G401.6 (cell line): ENCODE data around the gene POLD4.

Experiments
- FAIRE-seq: peaks from 2 replicates; lab custom pipeline; 2012; peaks lifted over from hg19 to GRCh38; lab: Jason Lieb, UNC

Gene POLD4

GRCh38 chr11:67387518-67387917 lies 34.2 kb upstream of the POLD4 start:
- no peak for FAIRE-seq

DNA sequence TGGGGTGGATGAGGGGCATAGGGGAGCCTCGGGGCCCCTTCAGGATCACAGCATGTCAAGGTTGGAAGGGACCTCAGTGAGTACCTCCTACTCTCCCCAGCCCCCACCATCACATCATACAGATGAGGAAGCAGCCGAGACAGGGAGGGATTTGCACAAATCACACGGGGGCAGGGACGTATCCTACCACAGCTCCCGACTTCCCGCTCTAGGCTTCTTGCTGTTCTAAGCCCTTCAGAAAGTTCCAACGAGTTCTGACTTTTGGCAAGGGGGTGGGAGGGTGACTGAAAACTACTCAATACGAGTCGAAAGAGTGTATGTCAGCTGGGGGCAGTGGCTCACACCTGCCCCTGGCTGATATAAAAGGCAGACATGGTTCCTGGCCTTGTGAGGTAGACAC lies 33.7 kb upstream of the POLD4 start:
- no peak for FAIRE-seq

- no peak for FAIRE-seq
Measured at GRCh38 chr11:67384851-67385366, 31.6 kb upstream of the POLD4 start.

DNA sequence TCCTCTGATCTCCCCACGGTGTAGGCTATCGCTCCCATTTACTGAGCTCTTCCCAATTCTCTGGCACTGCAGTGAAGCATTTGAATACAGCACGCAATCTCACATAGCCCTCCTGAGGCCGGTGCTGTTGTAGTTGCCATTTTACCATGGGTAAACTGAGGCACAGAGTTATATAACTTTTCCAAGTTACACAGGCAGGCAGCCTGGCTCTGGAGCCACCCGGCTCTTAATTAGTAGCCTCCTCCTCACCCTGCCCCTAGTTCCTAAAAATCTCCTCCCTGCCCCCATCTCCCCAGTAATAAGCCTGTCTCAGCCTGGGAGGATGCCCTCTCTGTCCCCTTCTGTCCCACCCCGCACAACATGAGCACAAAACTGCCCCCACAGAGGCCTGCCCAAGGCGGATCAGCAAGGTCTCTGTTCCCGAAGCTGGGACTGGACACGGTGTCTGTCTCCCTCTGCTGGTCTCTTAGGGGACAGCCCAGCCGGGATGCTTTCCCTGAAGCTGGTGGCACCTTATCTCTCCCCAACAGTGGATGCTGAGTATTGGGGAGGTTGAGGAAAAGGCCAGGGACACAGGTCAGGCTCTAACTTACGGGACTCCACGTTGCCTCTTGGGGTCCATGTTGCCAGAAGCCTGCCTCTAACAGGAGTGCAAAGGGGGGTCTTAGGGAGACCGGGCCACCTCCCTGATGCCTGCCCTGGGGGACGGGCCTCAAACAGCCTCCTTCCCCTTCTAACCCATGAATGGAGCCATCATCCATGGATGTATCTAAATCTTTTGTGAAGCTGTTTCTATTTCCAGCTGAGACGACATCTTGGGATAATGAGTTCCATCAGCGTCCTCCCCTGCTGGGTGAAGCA lies 29.2 kb upstream of the POLD4 start:
- no peak for FAIRE-seq

DNA sequence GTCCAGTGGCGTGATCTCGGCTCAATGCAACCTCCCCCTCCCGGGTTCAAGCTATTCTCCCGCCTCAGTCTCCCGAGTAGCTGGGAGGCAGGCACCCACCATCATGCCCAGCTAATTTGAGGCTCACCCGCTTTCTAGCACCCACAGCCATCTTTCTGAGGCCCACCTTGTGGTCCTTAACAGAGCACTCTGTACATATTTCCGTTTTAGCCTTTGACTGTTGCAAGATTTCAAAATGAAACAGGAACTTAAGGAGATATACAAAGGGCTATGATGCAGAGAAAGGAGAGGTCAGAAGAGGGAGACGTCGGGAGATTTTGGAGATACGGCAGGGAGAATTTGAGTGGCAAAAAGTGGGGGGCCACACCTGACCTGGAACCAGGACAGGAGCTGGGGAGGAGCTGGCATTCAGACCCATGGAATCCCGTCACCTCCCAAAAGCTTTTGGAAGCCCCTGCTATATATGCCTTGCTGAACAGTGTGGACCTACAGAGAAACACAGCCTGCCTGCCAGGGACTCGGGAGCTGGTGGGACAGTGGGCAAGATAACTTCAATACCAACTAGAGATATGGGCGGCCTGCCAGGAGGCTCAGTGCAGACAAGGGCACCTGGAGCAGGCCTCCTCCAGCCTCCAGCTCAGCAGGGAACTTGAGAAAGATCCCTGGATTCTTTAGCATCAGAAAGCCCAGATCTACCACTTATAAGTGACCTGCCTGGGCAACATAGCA lies 28.1 kb upstream of the POLD4 start:
- FAIRE-seq = no peak

DNA sequence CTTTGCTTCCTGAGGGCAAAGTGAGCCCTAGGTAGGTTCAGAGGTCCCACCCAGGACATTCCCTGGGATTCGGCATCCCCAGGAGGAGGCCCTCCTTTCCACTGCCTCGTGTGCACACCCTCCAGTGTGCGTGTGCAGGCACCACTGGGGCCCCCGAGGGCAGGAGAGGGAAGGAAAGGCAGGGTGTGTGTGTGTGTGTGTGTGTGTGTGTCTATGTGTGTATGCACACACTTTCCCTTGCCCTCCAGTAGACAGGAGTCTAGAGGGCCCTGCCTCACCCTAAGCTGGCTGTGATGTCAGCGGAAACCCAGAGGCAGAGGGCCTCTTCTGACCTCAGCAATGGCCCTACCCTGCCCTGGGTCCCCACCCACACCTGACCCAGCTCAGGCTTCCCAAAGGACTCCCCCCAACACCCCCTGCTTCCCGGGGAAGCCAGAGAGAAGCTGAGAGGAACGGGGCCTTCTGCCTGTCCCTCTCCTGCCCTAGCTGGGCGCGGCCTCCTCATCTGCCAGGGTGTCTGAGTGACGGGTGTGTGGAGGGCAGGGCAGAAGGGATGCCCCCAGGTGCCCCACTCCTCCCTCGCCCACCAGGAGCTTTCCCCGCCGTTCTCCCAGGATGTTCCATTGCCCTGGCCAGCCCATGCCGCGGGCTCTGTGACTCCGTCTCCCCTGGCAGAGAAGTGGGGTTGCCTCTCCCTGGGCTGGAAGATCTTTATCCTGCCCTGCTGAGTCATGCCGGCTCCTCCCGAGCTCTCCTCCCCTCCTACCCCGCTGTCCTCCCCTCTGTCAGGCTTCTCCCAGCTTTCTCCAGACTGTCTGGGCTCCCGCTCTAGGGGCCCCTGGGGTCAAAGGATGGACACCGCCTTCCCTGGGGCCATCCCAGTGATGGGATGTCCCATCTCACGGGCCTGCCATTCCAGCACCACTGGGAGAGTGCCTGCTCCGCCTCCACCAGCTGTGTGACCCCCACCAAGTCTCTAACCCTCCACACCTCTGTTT lies 26.0 kb upstream of the POLD4 start:
- FAIRE-seq = no peak

DNA sequence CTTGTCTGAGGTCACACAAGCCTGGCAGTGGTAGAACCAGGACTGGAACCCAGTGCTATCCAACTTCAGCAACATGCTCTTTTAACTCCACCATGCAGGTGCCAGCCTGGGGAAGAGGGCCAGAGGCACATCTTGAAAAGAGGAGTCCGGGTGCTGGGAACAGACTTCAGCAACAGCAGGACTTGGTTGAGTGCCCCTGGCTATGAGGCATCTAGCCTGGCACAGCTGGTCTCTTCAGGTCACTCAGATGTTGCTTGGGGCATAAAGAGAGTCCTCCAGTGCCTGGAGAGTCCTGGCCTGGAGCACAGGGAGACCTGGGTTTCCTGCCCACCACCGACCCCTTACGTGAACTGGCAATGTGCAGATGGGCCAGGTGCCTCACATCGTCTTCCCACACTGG lies 25.2 kb upstream of the POLD4 start:
- no peak for FAIRE-seq

DNA sequence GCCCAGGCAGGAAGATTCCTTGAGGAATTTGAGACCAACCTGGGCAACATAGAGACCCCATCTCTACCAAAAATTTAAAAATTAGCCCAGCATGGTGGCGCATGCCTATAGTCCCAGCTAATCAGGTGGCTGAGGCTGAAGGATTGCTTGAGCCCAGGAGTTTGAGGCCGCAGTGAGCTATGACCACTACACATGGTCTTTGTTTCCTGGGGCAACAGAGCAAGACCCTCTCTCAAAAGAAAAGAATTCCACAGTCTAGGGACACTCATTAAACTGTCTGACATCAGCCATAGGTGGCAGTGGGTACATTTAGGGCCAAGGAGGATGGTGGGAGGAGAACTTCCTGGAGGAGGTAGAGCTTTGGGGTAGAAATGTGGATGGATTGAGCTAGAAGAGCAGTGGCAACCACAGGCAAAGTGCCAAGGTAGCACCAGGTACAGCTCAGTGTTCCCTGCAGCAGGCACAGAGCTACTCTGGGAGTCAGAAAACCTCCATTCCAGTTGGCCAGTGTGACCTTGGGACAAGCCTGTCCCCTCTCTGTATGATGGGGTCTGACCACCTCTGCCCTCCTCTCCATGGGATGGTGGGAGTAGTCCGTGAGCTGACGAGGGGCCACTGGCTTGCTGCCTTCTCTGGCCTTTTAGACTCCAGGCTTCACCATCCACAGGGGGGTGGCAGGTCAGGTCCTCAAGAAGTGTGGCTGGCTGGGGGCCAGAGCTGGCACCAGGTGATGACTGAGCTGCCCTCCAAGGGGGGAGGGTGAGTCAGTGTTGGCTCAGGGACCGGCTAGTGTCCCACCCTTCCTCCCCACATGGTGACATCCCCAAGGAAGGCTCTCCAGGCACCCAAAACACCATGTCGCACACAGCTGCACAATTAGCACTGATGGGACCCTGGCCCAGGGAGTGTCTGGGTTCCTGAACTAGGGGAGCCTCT lies 23.8 kb upstream of the POLD4 start:
- FAIRE-seq = no peak

- no peak for FAIRE-seq
Measured at GRCh38 chr11:67376063-67376820, 22.9 kb upstream of the POLD4 start.

GRCh38 chr11:67375320-67376055 lies 22.1 kb upstream of the POLD4 start:
- no peak for FAIRE-seq

DNA sequence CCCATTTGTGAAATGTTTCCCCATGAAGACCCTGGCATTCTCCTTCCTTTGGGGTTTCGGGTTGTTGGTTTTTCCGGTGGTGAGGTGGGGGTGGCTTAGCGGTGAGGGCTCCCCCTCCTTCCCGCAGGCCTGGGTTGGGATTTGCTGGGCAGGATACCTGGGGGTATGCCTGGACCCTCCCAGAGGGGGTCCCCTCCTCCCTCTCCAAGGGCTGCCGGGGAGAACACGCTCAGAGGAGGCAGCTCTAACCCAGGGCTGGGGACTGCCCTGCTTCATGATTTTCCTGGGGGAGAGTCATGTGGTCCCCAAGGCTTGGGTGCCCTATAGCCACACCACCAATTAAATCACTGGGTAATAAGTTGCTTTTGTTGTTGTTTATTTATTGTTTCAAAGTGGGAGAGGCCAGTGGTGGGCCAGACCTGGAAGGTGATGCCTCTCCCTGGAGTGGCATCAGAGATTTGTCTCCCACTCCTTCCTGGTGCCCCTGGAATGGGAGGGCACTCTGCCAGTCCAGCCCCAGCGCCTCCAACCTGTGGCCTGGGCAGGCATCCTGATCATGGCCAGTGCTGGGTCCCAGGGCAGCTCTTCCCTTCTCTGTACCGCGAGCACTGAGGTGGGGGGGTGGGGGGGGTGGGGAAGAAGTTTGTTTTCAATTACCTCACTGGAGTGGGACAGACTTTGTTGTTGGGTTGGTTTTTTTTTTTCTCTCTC lies 21.4 kb upstream of the POLD4 start:
- FAIRE-seq = peak; percentile 6

DNA sequence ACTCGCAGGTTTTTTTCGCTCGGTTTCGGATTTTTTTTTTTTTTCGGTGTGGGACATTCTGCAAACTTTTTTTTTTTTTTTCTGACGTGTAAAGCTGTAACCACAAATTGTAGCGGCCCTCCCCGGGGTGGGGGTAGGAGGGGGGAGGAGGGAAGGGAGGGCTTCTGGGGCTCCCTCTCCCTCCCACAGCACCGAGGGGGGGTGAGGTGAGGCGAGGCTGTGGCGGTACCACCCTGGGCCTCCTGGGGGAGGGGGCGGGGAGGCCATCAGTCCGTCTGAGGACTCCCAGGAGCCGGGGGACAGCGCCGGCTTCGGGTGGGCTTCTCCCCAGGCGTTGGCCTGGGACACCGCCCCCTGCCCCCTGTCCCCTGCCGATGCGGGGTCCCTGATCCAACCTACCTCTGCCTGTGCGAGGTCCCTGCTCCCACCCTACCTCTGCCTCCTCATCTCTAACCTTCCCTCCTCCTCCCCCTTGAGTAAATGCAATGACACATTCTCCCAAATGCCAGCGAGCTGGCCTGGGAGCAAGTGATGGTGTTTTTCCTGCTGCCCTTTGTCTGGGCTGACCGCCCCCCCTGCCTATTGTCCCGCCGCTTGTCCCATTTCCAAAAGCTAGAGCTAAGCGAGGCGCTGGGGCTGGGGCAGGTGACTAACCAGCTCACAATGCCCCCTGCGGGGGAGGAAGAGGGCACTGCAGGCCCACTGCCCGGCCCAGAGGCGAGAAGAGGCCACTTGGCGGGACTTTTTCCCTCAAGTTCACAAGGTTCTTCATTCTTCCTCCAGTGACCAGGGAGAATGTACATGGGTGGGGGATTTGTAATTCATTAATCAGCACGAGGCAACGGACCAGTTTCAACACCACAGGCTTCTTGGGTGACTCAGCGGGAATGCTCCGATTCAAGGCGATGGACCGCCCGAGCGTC lies 20.6 kb upstream of the POLD4 start:
- peak; percentile 91 for FAIRE-seq

GRCh38 chr11:67372993-67373647 lies 19.8 kb upstream of the POLD4 start, which contains the start of gene CLCF1:
Gene CLCF1, minus strand, starts transcription at chr11:67373598. Its CDS starts 59 bp downstream, at chr11:67373539.
- no peak for FAIRE-seq

GRCh38 chr11:67372321-67372992 lies 19.1 kb upstream of the POLD4 start:
- FAIRE-seq = no peak

DNA sequence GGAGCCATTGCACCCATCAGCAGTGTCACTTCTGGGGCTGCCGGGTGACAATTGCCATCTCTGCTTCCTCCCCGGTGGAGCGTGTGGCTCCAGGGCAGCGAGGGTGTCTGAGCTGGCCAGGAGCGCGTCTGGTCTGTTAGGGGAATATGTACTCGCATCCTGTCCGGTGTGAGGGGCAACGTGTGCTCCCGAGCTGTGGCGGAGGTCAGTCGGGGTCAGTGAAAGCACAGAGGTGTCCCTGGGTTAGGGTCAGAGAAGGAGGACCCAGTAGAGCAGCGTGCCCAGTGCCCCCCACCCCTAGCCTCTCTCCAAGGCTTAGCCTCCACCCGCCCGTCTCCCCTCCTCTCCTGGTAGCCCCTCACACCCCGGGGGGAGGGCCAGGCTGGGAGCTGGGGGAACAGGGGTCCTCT lies 18.6 kb upstream of the POLD4 start:
- no peak for FAIRE-seq

- no peak for FAIRE-seq
Measured at GRCh38 chr11:67371189-67371910, 18.0 kb upstream of the POLD4 start.
